ENCODE results near the gene TMEM184B.

GRCh38 chr22:38271101-38271500 is 1.7 kb downstream of the TMEM184B start:
- TF ChIP-seq CTCF (conservative IDR thresholded peaks at IDR 0.05), result no peak
- TF ChIP-seq EZH2 (IDR thresholded peaks at IDR 0.05; ENCODE audit: low read depth), result no peak

Data from PC-9 (cell line).